PC-3 (cell line): ENCODE measurements around the gene COL19A1. TPM values are rescaled to one million over a fixed set of nuclear protein-coding genes. Genes with fewer than 3 reads are reported as not detected.

ENCODE experiments used
- ATAC-seq: fragments of 200-7000 bp; cut with Tn5 transposase; 2 replicates; pipeline ENCODE4 v1.9.1; 2020; ENCODE audit warnings: mild to moderate bottlenecking, moderate library complexity
- BruUV-seq: library from RNA; stranded (reverse); fragments of 400-500 nt; replicated peaks from 2 replicates; lab custom pipeline; 2021; lab: Mats Ljungman, UMichigan
- CTCF ChIA-PET: fragments of 300-600 bp; sonication (Branson Sonifier 250); formaldehyde crosslinking; loops from one replicate; lab custom pipeline; 2022; ENCODE audit warnings: antibody characterized with exemption; lab: Charles Lee
- POLR2A ChIA-PET: fragments of 300-600 bp; sonication (Branson Sonifier 250); formaldehyde crosslinking; loops from one replicate; lab custom pipeline; 2022; ENCODE audit warnings: antibody characterized with exemption; ENCODE audit not compliant: unreplicated experiment; lab: Charles Lee
- DNase-seq: peaks from one replicate; pipeline ENCODE4 v3.0.0-alpha.2; 2015
- H2AFZ ChIP-seq: fragments of 300-600 bp; sonication (generic); 2 replicates; pipeline ENCODE4 v1.6.0; 2016; ENCODE audit warnings: antibody characterized with exemption, low read length
- H3F3A ChIP-seq: fragments of 300-600 bp; sonication (generic); one replicate; pipeline ENCODE4 v1.6.0; 2017; ENCODE audit warnings: antibody characterized with exemption, low read length, control low read depth, mild to moderate bottlenecking; ENCODE audit not compliant: unreplicated experiment
- H3K27ac ChIP-seq: fragments of 300-600 bp; sonication (generic); 2 replicates; pipeline ENCODE4 v1.5.1; 2016; ENCODE audit warnings: mild to moderate bottlenecking, low read length
- H3K27me3 ChIP-seq: fragments of 300-600 bp; sonication (generic); 2 replicates; pipeline ENCODE4 v1.6.1; 2016; ENCODE audit warnings: low read length, mixed read lengths
- H3K36me3 ChIP-seq: fragments of 300-600 bp; sonication (generic); 2 replicates; pipeline ENCODE4 v1.6.1; 2016; ENCODE audit warnings: low read depth, mixed run types, low read length, mixed read lengths
- H3K4me1 ChIP-seq: fragments of 300-600 bp; sonication (generic); 2 replicates; pipeline ENCODE4 v1.5.1; 2016; ENCODE audit warnings: low read length; ENCODE audit not compliant: insufficient read depth
- H3K4me2 ChIP-seq: fragments of 300-600 bp; sonication (generic); 2 replicates; pipeline ENCODE4 v1.6.0; 2016; ENCODE audit warnings: low read length
- H3K4me3 ChIP-seq: fragments of 300-600 bp; sonication (generic); 2 replicates; pipeline ENCODE4 v1.5.1; 2016; ENCODE audit warnings: mild to moderate bottlenecking, low read length, mixed read lengths
- H3K79me2 ChIP-seq: fragments of 300-600 bp; sonication (generic); 2 replicates; pipeline ENCODE4 v1.6.1; 2017; ENCODE audit warnings: low read length, mixed read lengths
- H3K9ac ChIP-seq: fragments of 300-600 bp; sonication (generic); 2 replicates; pipeline ENCODE4 v1.6.0; 2016; ENCODE audit warnings: mild to moderate bottlenecking, low read length
- H3K9me2 ChIP-seq: fragments of 300-600 bp; sonication (generic); replicated peaks from 2 replicates; pipeline ENCODE4 v1.6.1; 2016; ENCODE audit warnings: mixed run types, low read length, mixed read lengths
- H3K9me3 ChIP-seq: fragments of 300-600 bp; sonication (generic); 2 replicates; pipeline ENCODE4 v1.6.1; 2016; ENCODE audit warnings: low read length, mixed read lengths
- H4K20me1 ChIP-seq: fragments of 300-600 bp; sonication (generic); 2 replicates; pipeline ENCODE4 v1.6.1; 2016; ENCODE audit warnings: low read length, mixed read lengths
- EZH2 ChIP-seq: fragments of 300-600 bp; sonication (generic); IDR thresholded peaks from one replicate; pipeline ENCODE4 v1.6.1; 2017; ENCODE audit warnings: antibody characterized with exemption, mild to moderate bottlenecking, low read length; ENCODE audit not compliant: unreplicated experiment
- EZH2phosphoT487 ChIP-seq: fragments of 300-600 bp; sonication (generic); IDR thresholded peaks from 2 replicates; pipeline ENCODE4 v1.6.1; 2018; ENCODE audit warnings: mild to moderate bottlenecking, antibody characterized with exemption, low read length, borderline replicate concordance
- intact Hi-C: fragments of 100-400 bp; cut with micrococcal nuclease; formaldehyde crosslinking; loops from 2 replicates; pipeline ENCODE4 v1.9.0; 2023
- total RNA-seq: library from RNA; depleted of rRNA; stranded (reverse); fragments of >200 nt; gene quantifications from 2 replicates; pipeline ENCODE4 v1.2.3, GENCODE V29; 2014
- TF ChIP-seq, protein P1 (sequence below): fragments of 300-600 bp; sonication (generic); conservative IDR thresholded peaks from 2 replicates; pipeline ENCODE4 v1.5.1; 2017; ENCODE audit warnings: antibody characterized with exemption, low read depth, mild to moderate bottlenecking, low read length

COL19A1 gene
- total RNA-seq, 1 experiment from 2014 or later, result not detected

DNA sequence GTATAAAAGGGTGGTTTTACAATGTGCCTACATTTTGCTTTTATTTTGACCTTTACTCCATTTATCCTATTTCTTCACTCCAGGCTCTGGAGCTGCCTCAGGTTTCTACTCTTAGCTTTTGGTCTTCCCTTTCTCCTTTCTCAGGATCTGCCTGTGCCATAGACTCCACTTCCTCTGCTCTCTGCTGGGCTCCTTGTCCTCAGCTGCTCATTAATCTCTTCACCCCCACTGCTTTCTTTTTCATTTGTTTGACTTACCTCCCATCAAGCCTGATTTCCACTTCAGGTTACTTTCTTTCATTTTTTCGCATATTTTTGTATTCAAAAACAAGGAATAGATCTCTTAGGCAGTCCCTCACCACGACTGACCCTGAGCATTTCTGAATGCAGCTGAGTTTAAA lies 106.8 kb downstream of the COL19A1 start:
- Histone ChIP-seq H3K36me3 (no peaks in the 10 kb centered on the region), H3F3A (no peaks in the 10 kb centered on the region), H3K27ac (no peak overlapping the region), H3K27me3 (no peaks in the 10 kb centered on the region), H3K9me2 (no peaks in the 10 kb centered on the region), H3K4me3 (no peak overlapping the region), H3K4me2 (no peak overlapping the region), H3K9me3 (no peaks in the 10 kb centered on the region), H3K9ac (no peak overlapping the region), H4K20me1 (no peaks in the 10 kb centered on the region), H3K79me2 (no peaks in the 10 kb centered on the region), H2AFZ (no peak overlapping the region), H3K4me1 (no peaks in the 10 kb centered on the region)
- no TSS peak for BruUV-seq
- no peak for DNase-seq
- no peak for TF ChIP-seq EZH2
- TF ChIP-seq, protein P1, sequence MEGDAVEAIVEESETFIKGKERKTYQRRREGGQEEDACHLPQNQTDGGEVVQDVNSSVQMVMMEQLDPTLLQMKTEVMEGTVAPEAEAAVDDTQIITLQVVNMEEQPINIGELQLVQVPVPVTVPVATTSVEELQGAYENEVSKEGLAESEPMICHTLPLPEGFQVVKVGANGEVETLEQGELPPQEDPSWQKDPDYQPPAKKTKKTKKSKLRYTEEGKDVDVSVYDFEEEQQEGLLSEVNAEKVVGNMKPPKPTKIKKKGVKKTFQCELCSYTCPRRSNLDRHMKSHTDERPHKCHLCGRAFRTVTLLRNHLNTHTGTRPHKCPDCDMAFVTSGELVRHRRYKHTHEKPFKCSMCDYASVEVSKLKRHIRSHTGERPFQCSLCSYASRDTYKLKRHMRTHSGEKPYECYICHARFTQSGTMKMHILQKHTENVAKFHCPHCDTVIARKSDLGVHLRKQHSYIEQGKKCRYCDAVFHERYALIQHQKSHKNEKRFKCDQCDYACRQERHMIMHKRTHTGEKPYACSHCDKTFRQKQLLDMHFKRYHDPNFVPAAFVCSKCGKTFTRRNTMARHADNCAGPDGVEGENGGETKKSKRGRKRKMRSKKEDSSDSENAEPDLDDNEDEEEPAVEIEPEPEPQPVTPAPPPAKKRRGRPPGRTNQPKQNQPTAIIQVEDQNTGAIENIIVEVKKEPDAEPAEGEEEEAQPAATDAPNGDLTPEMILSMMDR, result no peak
- no peak for TF ChIP-seq EZH2phosphoT487
- POLR2A ChIA-PET, result no interaction called here
- CTCF ChIA-PET, result no interaction called here
- ATAC-seq, result no peak
- intact Hi-C loops, result no loop called here

DNA sequence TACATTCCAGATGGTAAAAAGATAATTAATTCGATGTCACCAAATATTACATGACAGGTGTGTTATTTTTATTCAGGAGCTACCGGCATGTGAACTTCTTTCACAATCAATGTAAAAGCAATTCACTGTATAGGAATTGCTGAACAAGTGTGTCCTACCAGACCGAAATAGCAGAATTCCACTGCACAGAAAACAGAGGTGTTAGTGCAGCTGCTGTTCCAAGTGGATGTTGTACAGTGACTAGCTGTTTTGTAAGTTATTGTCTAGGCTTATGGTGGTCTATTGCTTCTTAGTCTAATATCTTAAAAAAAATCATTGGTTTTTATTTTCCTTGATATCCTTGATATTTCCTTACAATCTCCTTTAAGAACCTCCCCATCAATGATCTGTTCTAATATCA lies 107.4 kb downstream of the COL19A1 start:
- Histone ChIP-seq H3K36me3 (no peaks in the 10 kb centered on the region), H3K9me3 (no peaks in the 10 kb centered on the region), H3K9me2 (no peaks in the 10 kb centered on the region), H3K9ac (no peak overlapping the region), H3F3A (no peaks in the 10 kb centered on the region), H3K4me2 (no peak overlapping the region), H3K4me1 (no peaks in the 10 kb centered on the region), H2AFZ (no peak overlapping the region), H3K4me3 (no peak overlapping the region), H3K27me3 (no peaks in the 10 kb centered on the region), H3K79me2 (no peaks in the 10 kb centered on the region), H4K20me1 (no peaks in the 10 kb centered on the region), H3K27ac (no peak overlapping the region)
- no TSS peak for BruUV-seq
- intact Hi-C loops, result no loop called here
- TF ChIP-seq EZH2 (no peak), EZH2phosphoT487 (no peak)
- TF ChIP-seq, protein P1, result no peak
- ChIA-PET POLR2A (no interaction called here), CTCF (no interaction called here)
- no peak for ATAC-seq
- no peak for DNase-seq

- no peaks in the 10 kb centered on the region for H3K79me2 ChIP-seq
- TF ChIP-seq, protein P1, result no peak
- TF ChIP-seq EZH2phosphoT487, result no peak
- TF ChIP-seq EZH2, result no peak
Measured at GRCh38 chr6:69974193-69974592, 107.8 kb downstream of the COL19A1 start.

More at GRCh38 chr6:69974193-69974592, 107.8 kb downstream of the COL19A1 start:
- Histone ChIP-seq H2AFZ (no peak overlapping the region), H3K27ac (no peak overlapping the region), H3K4me3 (no peak overlapping the region), H4K20me1 (no peaks in the 10 kb centered on the region), H3K9ac (no peak overlapping the region), H3K36me3 (no peaks in the 10 kb centered on the region), H3K27me3 (no peaks in the 10 kb centered on the region), H3F3A (no peaks in the 10 kb centered on the region), H3K4me1 (no peaks in the 10 kb centered on the region), H3K9me2 (no peaks in the 10 kb centered on the region), H3K4me2 (no peak overlapping the region), H3K9me3 (no peaks in the 10 kb centered on the region)
- no peak for DNase-seq
- ChIA-PET CTCF (no interaction called here), POLR2A (no interaction called here)
- no peak for ATAC-seq
- intact Hi-C loops, result no loop called here
- no TSS peak for BruUV-seq
